ENCODE measurements around the gene PPP4R1. TPM values are rescaled to one million over a fixed set of nuclear protein-coding genes. Genes with fewer than 3 reads are reported as not detected.

The PPP4R1 gene
- total RNA-seq, 1 donor from 2014 or later: 114 TPM

GRCh38 chr18:9599328-9599727 lies 15.0 kb downstream of the PPP4R1 start:
- intact Hi-C loops (cut with DNase I): no loop called here
- no peaks in the 10 kb centered on the region for H3K36me3 ChIP-seq

GRCh38 chr18:9597609-9598008 lies 16.8 kb downstream of the PPP4R1 start:
- intact Hi-C loops (cut with DNase I): no loop called here
- ATAC-seq: no peak
- Histone ChIP-seq H3K9me3 (peaks cover 22% of the 10 kb centered on the region), H3K27me3 (ENCODE audit: low read depth) (no peaks in the 10 kb centered on the region), H3K4me3 (no peak overlapping the region), H3K4me1 (peaks cover 27% of the 10 kb centered on the region), H3K27ac (no peak overlapping the region), H3K36me3 (peaks cover 11% of the 10 kb centered on the region)
- no peak for TF ChIP-seq CTCF (IDR thresholded peaks at IDR 0.05)
- DNase-seq: no peak

More at GRCh38 chr18:9599328-9599727, 15.0 kb downstream of the PPP4R1 start:
- Histone ChIP-seq H3K27ac (no peak overlapping the region), H3K9me3 (peaks cover 22% of the 10 kb centered on the region), H3K27me3 (ENCODE audit: low read depth) (no peaks in the 10 kb centered on the region), H3K4me3 (no peak overlapping the region), H3K4me1 (peaks cover 23% of the 10 kb centered on the region)
- no peak for ATAC-seq
- TF ChIP-seq CTCF (IDR thresholded peaks at IDR 0.05): no peak
- no peak for DNase-seq

GRCh38 chr18:9596843-9597526 lies 17.4 kb downstream of the PPP4R1 start:
- peaks cover 11% of the 10 kb centered on the region for H3K36me3 ChIP-seq
- peaks cover 27% of the 10 kb centered on the region for H3K4me1 ChIP-seq
- H3K27me3 ChIP-seq (ENCODE audit: low read depth): no peaks in the 10 kb centered on the region
- peaks cover 22% of the 10 kb centered on the region for H3K9me3 ChIP-seq
- no peak for TF ChIP-seq CTCF (IDR thresholded peaks at IDR 0.05)
- DNase-seq (no peak), ATAC-seq (no peak)
- intact Hi-C loops (cut with DNase I): no loop called here
- H3K27ac ChIP-seq: no peak overlapping the region
- H3K4me3 ChIP-seq: no peak overlapping the region

- Histone ChIP-seq H3K36me3 (peaks cover 15% of the 10 kb centered on the region), H3K27me3 (ENCODE audit: low read depth) (no peaks in the 10 kb centered on the region), H3K4me1 (peaks cover 27% of the 10 kb centered on the region), H3K27ac (no peak overlapping the region), H3K4me3 (no peak overlapping the region), H3K9me3 (peaks cover 22% of the 10 kb centered on the region)
- no peak for ATAC-seq
- no peak for TF ChIP-seq CTCF (IDR thresholded peaks at IDR 0.05)
- intact Hi-C loops (cut with DNase I): no loop called here
- no peak for DNase-seq
Measured at GRCh38 chr18:9596226-9596625, 18.1 kb downstream of the PPP4R1 start.

- H3K36me3 ChIP-seq: peaks cover 20% of the 10 kb centered on the region
- intact Hi-C loops (cut with DNase I): no loop called here
- DNase-seq (no peak), ATAC-seq (peak in 1 of 2 donors; percentile 64)
- no peak overlapping the region for H3K4me3 ChIP-seq
- no peaks in the 10 kb centered on the region for H3K27me3 ChIP-seq (ENCODE audit: low read depth)
- H3K9me3 ChIP-seq: peaks cover 11% of the 10 kb centered on the region
- H3K27ac ChIP-seq: no peak overlapping the region
- peaks cover 27% of the 10 kb centered on the region for H3K4me1 ChIP-seq
- TF ChIP-seq CTCF (IDR thresholded peaks at IDR 0.05): no peak
Measured at GRCh38 chr18:9594823-9595596, 19.3 kb downstream of the PPP4R1 start.
